Tibial nerve (tissue), 3 donors: ENCODE results near the gene E2F6.

Experiments
- CTCF ChIP-seq, 5 experiments: fragments of 200-600 bp in 3 of 5; fragments of 450-650 bp in 2 of 5; sonication (generic) in 3 of 5; IDR thresholded peaks; one replicate each; pipeline ENCODE4 v1.5.1; 2016 to 2019; ENCODE audit warnings: antibody characterized with exemption in 5 of 5, mild to moderate bottlenecking in 3 of 5, moderate library complexity in 2 of 5
- POLR2A ChIP-seq, 2 donors: fragments of 450-650 bp; IDR thresholded peaks; one replicate each; pipeline ENCODE4 v1.6.1; 2017; ENCODE audit warnings: antibody characterized with exemption in 2 of 2, mild to moderate bottlenecking in 2 of 2, moderate library complexity in 2 of 2

- TF ChIP-seq CTCF (IDR thresholded peaks at IDR 0.05) (no peak), POLR2A (IDR thresholded peaks at IDR 0.05) (no peak)
Observed at GRCh38 chr2:11507517-11507916, 41.6 kb upstream of the E2F6 start.
